ENCODE data around the gene RASGRP1.
A peak's percentile ranks its signal among the peaks of the same experiment; 100 is the strongest.

Gene RASGRP1

DNA sequence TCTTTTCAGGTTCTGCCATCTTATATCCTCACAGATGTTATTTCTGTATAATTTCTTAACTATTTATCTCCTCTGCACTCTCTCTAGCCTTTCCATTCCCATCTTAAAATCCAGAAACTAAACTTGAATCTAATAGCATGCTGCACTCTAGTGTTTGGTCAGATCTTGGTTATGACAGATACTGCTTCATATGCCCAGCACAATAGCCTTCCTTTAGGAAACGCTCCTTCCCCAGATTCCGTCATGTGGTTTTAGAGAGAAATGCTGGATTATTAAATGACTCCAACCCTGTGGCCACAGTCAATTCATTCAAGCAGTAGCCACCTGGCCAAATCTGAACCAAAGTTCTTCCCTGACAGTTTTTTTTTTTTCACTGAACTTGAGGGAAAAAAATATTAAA lies 19.4 kb downstream of the RASGRP1 start:
- Histone ChIP-seq H3K79me2 (ENCODE audit: control insufficient read depth, insufficient read depth, low read length, poor library complexity) (peaks cover 1% of the 10 kb centered on the region), H3K36me3 (ENCODE audit: control insufficient read depth in 1 of 2, insufficient read depth in 2 of 2, low read length in 2 of 2) (peaks cover 4 to 8% of the 10 kb centered on the region in 2 experiments), H3K9me3 (ENCODE audit: insufficient read depth, low read depth, low read length) (no peaks in the 10 kb centered on the region), H2BK120ac (ENCODE audit: insufficient read depth, low read length, poor library complexity) (no peak overlapping the region), H4K91ac (ENCODE audit: low read depth, low read length) (no peak overlapping the region), H2AFZ (ENCODE audit: insufficient read depth, low read length, poor library complexity) (no peak overlapping the region), H3K27me3 (ENCODE audit: insufficient read depth, low read length) (no peaks in the 10 kb centered on the region), H4K12ac (ENCODE audit: low read depth, low read length) (no peak overlapping the region), H3K18ac (ENCODE audit: low read length) (no peak overlapping the region), H2BK5ac (ENCODE audit: low read depth, low read length, poor library complexity) (no peak overlapping the region), H3K4ac (ENCODE audit: low read depth, low read length) (no peak overlapping the region), H3K4me3 (ENCODE audit: low read depth, low read length) (no peak overlapping the region), H3K9ac (ENCODE audit: low read length) (no peak overlapping the region), H4K8ac (ENCODE audit: low read depth, low read length) (no peak overlapping the region), H3K79me1 (ENCODE audit: low read length) (no peaks in the 10 kb centered on the region), H3K14ac (ENCODE audit: low read length) (no peak overlapping the region), H3K4me2 (ENCODE audit: low read length) (no peak overlapping the region), H2AK5ac (ENCODE audit: low read length) (no peak overlapping the region), H2BK12ac (ENCODE audit: low read length) (no peak overlapping the region), H3K27ac (ENCODE audit: low read depth, low read length) (no peak overlapping the region), H3K23ac (ENCODE audit: low read length) (no peak overlapping the region), H3K4me1 (ENCODE audit: control insufficient read depth in 1 of 2, insufficient read depth in 2 of 2, low read length in 2 of 2) (peaks cover 0 to 3% of the 10 kb centered on the region in 2 experiments)
- no CpG with 5 or more reads among the region's 2 CpGs for WGBS (ENCODE audit: extremely low coverage, insufficient coverage, insufficient read length)
- DNase-seq: no peak

DNA sequence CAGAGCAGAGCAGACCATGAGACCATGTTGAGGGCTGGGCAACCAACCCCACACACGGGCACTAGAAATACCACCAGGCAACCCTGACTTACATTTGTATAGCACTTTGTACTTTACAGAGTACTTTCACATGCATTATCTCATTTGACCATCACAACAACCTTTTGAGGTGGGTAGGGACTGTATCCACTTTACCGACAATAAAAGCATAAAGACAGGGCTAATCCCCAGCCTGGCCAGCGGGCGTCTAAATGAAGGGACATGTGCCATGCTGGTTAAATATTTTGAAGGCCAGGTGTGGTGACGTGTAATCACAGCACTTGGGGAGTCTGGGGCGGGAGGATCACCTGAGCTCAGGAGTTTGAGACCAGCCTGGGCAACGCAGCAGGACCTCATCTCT lies 23.6 kb downstream of the RASGRP1 start:
- no peak overlapping the region for H2AK5ac ChIP-seq (ENCODE audit: low read length)
- no peaks in the 10 kb centered on the region for H3K9me3 ChIP-seq (ENCODE audit: insufficient read depth, low read depth, low read length)
- H4K8ac ChIP-seq (ENCODE audit: low read depth, low read length): no peak overlapping the region
- WGBS (ENCODE audit: extremely low coverage, insufficient coverage, insufficient read length): no CpG with 5 or more reads among the region's 7 CpGs
- no peak overlapping the region for H4K12ac ChIP-seq (ENCODE audit: low read depth, low read length)
- no peak overlapping the region for H3K4ac ChIP-seq (ENCODE audit: low read depth, low read length)
- H3K27ac ChIP-seq (ENCODE audit: low read depth, low read length): no peak overlapping the region
- no peak overlapping the region for H3K4me3 ChIP-seq (ENCODE audit: low read depth, low read length)
- no peak overlapping the region for H2BK120ac ChIP-seq (ENCODE audit: insufficient read depth, low read length, poor library complexity)
- peak overlapping the region; percentile 25 for H3K9ac ChIP-seq (ENCODE audit: low read length)
- H3K18ac ChIP-seq (ENCODE audit: low read length): no peak overlapping the region
- H3K4me1 ChIP-seq (ENCODE audit: control insufficient read depth in 1 of 2, insufficient read depth in 2 of 2, low read length in 2 of 2): peaks cover 4 to 7% of the 10 kb centered on the region in 2 experiments
- no peak overlapping the region for H3K4me2 ChIP-seq (ENCODE audit: low read length)
- peaks cover 2% of the 10 kb centered on the region for H3K79me1 ChIP-seq (ENCODE audit: low read length)
- no peaks in the 10 kb centered on the region for H3K79me2 ChIP-seq (ENCODE audit: control insufficient read depth, insufficient read depth, low read length, poor library complexity)
- no peak overlapping the region for H2BK12ac ChIP-seq (ENCODE audit: low read length)
- H3K27me3 ChIP-seq (ENCODE audit: insufficient read depth, low read length): no peaks in the 10 kb centered on the region
- H3K36me3 ChIP-seq (ENCODE audit: control insufficient read depth in 1 of 2, insufficient read depth in 2 of 2, low read length in 2 of 2): no peaks in the 10 kb centered on the region
- H3K14ac ChIP-seq (ENCODE audit: low read length): no peak overlapping the region
- no peak overlapping the region for H2AFZ ChIP-seq (ENCODE audit: insufficient read depth, low read length, poor library complexity)
- no peak overlapping the region for H3K23ac ChIP-seq (ENCODE audit: low read length)
- no peak overlapping the region for H4K91ac ChIP-seq (ENCODE audit: low read depth, low read length)
- no peak for DNase-seq
- no peak overlapping the region for H2BK5ac ChIP-seq (ENCODE audit: low read depth, low read length, poor library complexity)

DNA sequence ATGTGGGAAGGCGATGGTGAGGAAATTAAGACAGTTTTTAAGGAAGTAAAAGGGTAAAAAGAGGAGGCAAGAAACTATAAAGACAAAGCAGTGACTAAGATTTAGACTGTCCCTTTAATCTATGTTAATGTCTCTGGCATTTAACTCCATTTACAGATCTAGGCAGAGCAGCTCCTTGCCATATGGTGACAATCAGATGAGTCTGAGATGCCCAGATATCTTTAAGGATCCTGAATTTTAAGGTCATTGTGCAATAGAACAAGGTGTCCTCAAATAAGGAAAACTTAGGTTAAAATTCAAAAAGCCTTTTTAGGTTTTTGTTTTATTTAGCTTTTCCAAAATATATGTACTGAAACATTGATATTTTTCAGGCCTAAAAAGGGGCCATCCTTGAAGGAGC lies 24.1 kb downstream of the RASGRP1 start:
- no peak overlapping the region for H2BK12ac ChIP-seq (ENCODE audit: low read length)
- WGBS (ENCODE audit: extremely low coverage, insufficient coverage, insufficient read length): no CpG with 5 or more reads among the region's 1 CpG

DNA sequence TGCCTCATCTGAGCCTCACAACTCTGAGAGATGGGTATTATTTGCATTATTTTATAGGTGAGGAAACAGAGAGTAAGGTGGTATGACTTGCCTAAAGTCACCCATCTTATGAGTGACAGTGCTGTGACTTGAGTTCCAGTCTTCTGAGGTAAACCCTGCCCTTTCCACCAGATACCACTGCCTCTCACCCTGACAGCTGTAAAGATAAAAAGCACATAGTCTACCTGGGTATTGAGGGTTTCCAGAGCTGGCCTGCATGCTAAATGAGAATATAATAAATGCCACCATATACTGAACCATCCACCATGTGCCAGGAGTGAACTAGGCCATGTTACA lies 25.6 kb downstream of the RASGRP1 start:
- H3K79me2 ChIP-seq (ENCODE audit: control insufficient read depth, insufficient read depth, low read length, poor library complexity): peaks cover 3% of the 10 kb centered on the region
- H2BK5ac ChIP-seq (ENCODE audit: low read depth, low read length, poor library complexity): no peak overlapping the region
- no peak overlapping the region for H2BK120ac ChIP-seq (ENCODE audit: insufficient read depth, low read length, poor library complexity)
- no peaks in the 10 kb centered on the region for H3K9me3 ChIP-seq (ENCODE audit: insufficient read depth, low read depth, low read length)
- H4K12ac ChIP-seq (ENCODE audit: low read depth, low read length): no peak overlapping the region
- peak in 1 of 2 donors; percentile 40 for DNase-seq
- peaks cover 2% of the 10 kb centered on the region for H3K79me1 ChIP-seq (ENCODE audit: low read length)
- no peak overlapping the region for H3K18ac ChIP-seq (ENCODE audit: low read length)
- H3K4ac ChIP-seq (ENCODE audit: low read depth, low read length): no peak overlapping the region
- no peak overlapping the region for H3K4me2 ChIP-seq (ENCODE audit: low read length)
- no peak overlapping the region for H2AFZ ChIP-seq (ENCODE audit: insufficient read depth, low read length, poor library complexity)
- H3K14ac ChIP-seq (ENCODE audit: low read length): no peak overlapping the region
- H3K9ac ChIP-seq (ENCODE audit: low read length): no peak overlapping the region
- no peak overlapping the region for H4K8ac ChIP-seq (ENCODE audit: low read depth, low read length)
- no peak overlapping the region for H3K23ac ChIP-seq (ENCODE audit: low read length)
- no peak overlapping the region for H4K91ac ChIP-seq (ENCODE audit: low read depth, low read length)
- no peak overlapping the region for H3K4me3 ChIP-seq (ENCODE audit: low read depth, low read length)
- H3K36me3 ChIP-seq (ENCODE audit: control insufficient read depth in 1 of 2, insufficient read depth in 2 of 2, low read length in 2 of 2): peaks cover 0 to 5% of the 10 kb centered on the region in 2 experiments
- peaks cover 11 to 13% of the 10 kb centered on the region in 2 experiments for H3K4me1 ChIP-seq (ENCODE audit: control insufficient read depth in 1 of 2, insufficient read depth in 2 of 2, low read length in 2 of 2)
- no peak overlapping the region for H3K27ac ChIP-seq (ENCODE audit: low read depth, low read length)
- no peak overlapping the region for H2AK5ac ChIP-seq (ENCODE audit: low read length)
- H3K27me3 ChIP-seq (ENCODE audit: insufficient read depth, low read length): no peaks in the 10 kb centered on the region
- no peak overlapping the region for H2BK12ac ChIP-seq (ENCODE audit: low read length)

More for the DNA sequence above, 24.1 kb downstream of the RASGRP1 start:
- no peak overlapping the region for H3K4me2 ChIP-seq (ENCODE audit: low read length)
- H3K27ac ChIP-seq (ENCODE audit: low read depth, low read length): no peak overlapping the region
- H2AFZ ChIP-seq (ENCODE audit: insufficient read depth, low read length, poor library complexity): no peak overlapping the region
- no peaks in the 10 kb centered on the region for H3K36me3 ChIP-seq (ENCODE audit: control insufficient read depth in 1 of 2, insufficient read depth in 2 of 2, low read length in 2 of 2)
- no peak overlapping the region for H2AK5ac ChIP-seq (ENCODE audit: low read length)
- H3K9ac ChIP-seq (ENCODE audit: low read length): no peak overlapping the region
- H4K12ac ChIP-seq (ENCODE audit: low read depth, low read length): no peak overlapping the region
- H3K27me3 ChIP-seq (ENCODE audit: insufficient read depth, low read length): no peaks in the 10 kb centered on the region
- H3K4ac ChIP-seq (ENCODE audit: low read depth, low read length): no peak overlapping the region
- H3K23ac ChIP-seq (ENCODE audit: low read length): no peak overlapping the region
- no peak overlapping the region for H3K18ac ChIP-seq (ENCODE audit: low read length)
- H2BK5ac ChIP-seq (ENCODE audit: low read depth, low read length, poor library complexity): no peak overlapping the region
- no peaks in the 10 kb centered on the region for H3K79me2 ChIP-seq (ENCODE audit: control insufficient read depth, insufficient read depth, low read length, poor library complexity)
- H4K8ac ChIP-seq (ENCODE audit: low read depth, low read length): no peak overlapping the region
- no peak overlapping the region for H3K14ac ChIP-seq (ENCODE audit: low read length)
- no peak overlapping the region for H3K4me3 ChIP-seq (ENCODE audit: low read depth, low read length)
- H3K79me1 ChIP-seq (ENCODE audit: low read length): peaks cover 2% of the 10 kb centered on the region
- DNase-seq: no peak
- no peaks in the 10 kb centered on the region for H3K9me3 ChIP-seq (ENCODE audit: insufficient read depth, low read depth, low read length)
- H3K4me1 ChIP-seq (ENCODE audit: control insufficient read depth in 1 of 2, insufficient read depth in 2 of 2, low read length in 2 of 2): peaks cover 4 to 7% of the 10 kb centered on the region in 2 experiments
- H4K91ac ChIP-seq (ENCODE audit: low read depth, low read length): no peak overlapping the region
- H2BK120ac ChIP-seq (ENCODE audit: insufficient read depth, low read length, poor library complexity): no peak overlapping the region
